AG10803 (cell line): Measurements from ENCODE around the gene STX18.

ENCODE experiments used
- DNase-seq: peaks from one replicate; pipeline ENCODE4 v3.0.0; 2010; ENCODE audit warnings: low read depth
- H3K4me3 ChIP-seq: 2 replicates; pipeline ENCODE4 v1.5.1; 2011; ENCODE audit warnings: mild to moderate bottlenecking, low read length, control low read depth
- TF ChIP-seq, protein P1 (sequence below): conservative IDR thresholded peaks from 2 replicates; pipeline ENCODE4 v1.5.1; 2011; ENCODE audit warnings: mild to moderate bottlenecking, low read length, control low read depth, inconsistent platforms

The STX18 gene

GRCh38 chr4:4456816-4457578 is 84.9 kb downstream of the STX18 start:
- TF ChIP-seq, protein P1, sequence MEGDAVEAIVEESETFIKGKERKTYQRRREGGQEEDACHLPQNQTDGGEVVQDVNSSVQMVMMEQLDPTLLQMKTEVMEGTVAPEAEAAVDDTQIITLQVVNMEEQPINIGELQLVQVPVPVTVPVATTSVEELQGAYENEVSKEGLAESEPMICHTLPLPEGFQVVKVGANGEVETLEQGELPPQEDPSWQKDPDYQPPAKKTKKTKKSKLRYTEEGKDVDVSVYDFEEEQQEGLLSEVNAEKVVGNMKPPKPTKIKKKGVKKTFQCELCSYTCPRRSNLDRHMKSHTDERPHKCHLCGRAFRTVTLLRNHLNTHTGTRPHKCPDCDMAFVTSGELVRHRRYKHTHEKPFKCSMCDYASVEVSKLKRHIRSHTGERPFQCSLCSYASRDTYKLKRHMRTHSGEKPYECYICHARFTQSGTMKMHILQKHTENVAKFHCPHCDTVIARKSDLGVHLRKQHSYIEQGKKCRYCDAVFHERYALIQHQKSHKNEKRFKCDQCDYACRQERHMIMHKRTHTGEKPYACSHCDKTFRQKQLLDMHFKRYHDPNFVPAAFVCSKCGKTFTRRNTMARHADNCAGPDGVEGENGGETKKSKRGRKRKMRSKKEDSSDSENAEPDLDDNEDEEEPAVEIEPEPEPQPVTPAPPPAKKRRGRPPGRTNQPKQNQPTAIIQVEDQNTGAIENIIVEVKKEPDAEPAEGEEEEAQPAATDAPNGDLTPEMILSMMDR = no peak
- H3K4me3 ChIP-seq = no peak overlapping the region
- no peak for DNase-seq

DNA sequence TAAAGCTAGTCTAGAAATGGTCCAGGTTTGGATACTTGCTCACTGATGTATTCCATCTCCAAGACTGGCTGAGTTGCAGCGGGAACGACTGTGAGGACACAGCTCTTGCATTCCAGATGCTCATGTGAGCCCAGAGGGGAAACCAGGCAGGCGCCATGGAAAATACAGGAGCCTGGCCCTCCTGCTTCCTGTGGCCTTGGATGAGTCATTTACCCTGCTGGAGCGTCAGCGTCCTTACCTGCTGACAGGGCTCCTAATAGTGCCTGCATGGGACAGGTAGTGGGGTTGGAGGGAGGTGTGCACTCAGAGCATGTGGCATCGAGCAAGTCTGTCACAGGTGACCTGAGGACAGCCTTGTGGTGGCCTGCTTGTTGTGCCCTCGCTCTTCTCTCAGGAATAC is 85.5 kb downstream of the STX18 start:
- TF ChIP-seq, protein P1 = no peak
- H3K4me3 ChIP-seq = no peak overlapping the region
- DNase-seq = no peak

DNA sequence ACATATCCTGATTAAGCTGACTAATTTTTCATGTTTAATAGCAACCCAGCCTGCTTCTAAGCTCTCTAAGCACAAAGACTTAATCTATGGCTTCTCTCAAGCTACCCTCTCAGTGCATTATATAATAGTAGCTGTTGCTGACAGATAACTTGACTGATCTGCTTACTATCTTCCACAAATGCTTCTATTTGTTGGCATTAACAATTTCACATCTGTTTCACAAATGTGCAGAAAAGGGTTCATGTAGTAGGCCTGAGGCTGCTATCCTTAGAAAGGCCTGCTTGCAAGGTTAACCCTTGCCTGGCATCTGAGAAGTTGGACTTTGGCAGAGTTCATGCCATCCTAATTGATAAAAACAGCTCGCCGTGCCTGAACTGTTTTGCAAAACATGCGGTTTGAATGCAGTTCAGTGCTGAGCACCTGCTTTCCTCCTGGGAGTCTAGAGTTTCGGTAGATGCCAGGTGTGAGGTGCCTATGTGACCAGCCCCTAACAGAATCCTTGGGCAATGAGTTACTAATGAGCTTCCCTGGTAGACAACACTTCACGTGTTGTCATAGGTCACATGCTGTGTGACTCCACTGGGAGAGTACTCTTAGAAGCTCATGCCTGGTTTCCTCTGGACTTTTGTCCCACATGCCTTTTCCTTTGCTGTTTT is 86.5 kb downstream of the STX18 start:
- DNase-seq = peak; percentile 52

GRCh38 chr4:4446434-4446833 is 95.4 kb downstream of the STX18 start:
- TF ChIP-seq, protein P1 = no peak
- peak; percentile 41 for DNase-seq
- H3K4me3 ChIP-seq = no peak overlapping the region

More for the DNA sequence above, 86.5 kb downstream of the STX18 start:
- H3K4me3 ChIP-seq = no peak overlapping the region
- TF ChIP-seq, protein P1 = no peak

GRCh38 chr4:4443821-4444220 is 98.0 kb downstream of the STX18 start:
- DNase-seq = peak; percentile 68
- TF ChIP-seq, protein P1 = no peak
- no peak overlapping the region for H3K4me3 ChIP-seq

DNA sequence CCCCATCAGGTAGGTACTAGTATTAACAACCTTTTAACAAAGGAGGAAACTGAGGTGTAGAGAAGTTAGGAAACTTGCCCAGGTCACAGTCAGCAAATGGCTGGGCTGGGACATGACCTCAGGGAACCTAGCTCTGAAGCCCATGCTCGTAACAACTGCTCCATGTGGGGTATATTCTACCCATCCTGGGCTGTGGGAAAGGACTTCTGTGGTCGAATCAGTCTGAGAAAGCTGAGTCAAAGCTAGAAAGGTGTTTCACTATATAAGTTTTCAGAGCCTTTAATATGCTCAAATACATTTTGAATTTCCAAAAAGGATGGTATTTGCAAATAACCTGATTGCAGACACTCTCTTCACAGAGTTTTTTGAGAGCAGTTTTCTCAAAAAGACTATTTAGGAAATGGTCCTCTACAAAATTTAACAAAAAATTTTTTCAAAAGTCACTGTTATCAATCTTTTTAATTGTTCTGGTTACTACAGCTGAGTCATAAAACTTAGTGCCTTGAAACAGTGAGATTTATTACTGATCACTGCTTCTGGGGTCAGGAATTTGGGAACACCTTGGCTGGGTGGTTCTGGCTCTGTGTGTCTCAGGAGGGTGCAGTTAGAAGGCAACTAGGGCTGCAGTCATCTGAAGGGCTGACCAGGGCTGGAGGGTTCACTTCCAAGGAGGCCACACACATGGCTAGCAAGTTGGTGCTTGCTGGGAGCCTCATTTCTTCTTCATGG is 101.4 kb downstream of the STX18 start:
- TF ChIP-seq, protein P1 = no peak
- no peak for DNase-seq
- no peak overlapping the region for H3K4me3 ChIP-seq
